NB4 (cell line): ENCODE results near the gene RAB5B.

ENCODE experiments used
- DNase-seq: peaks from one replicate; pipeline ENCODE4 v3.0.0; 2010; ENCODE audit warnings: low read depth
- H3K4me3 ChIP-seq: one replicate; pipeline ENCODE4 v1.5.1; 2011; ENCODE audit warnings: mild to moderate bottlenecking, low read depth, low read length, moderate library complexity
- CTCF ChIP-seq: IDR thresholded peaks from one replicate; pipeline ENCODE4 v1.5.1; 2012; ENCODE audit warnings: low read depth, low read length
- MAX ChIP-seq: IDR thresholded peaks from 2 replicates; pipeline ENCODE4 v1.6.1; 2011; ENCODE audit warnings: low read depth, low read length
- MYC ChIP-seq: IDR thresholded peaks from 2 replicates; pipeline ENCODE4 v1.6.1; 2011; ENCODE audit warnings: low read depth, low read length
- POLR2A ChIP-seq: IDR thresholded peaks from 2 replicates; pipeline ENCODE4 v1.6.1; 2011; ENCODE audit warnings: mild to moderate bottlenecking; ENCODE audit not compliant: insufficient read length; ENCODE audit errors: extremely low read depth

The RAB5B gene

GRCh38 chr12:55973599-55974307 is at the start of gene RAB5B:
Gene RAB5B (plus strand): TSS chr12:55974078. CDS start chr12:55986961, 12,883 bp downstream.
- DNase-seq: peak; percentile 100
- H3K4me3 ChIP-seq: peak within 1 kb of the TSS; percentile 96
- TF ChIP-seq POLR2A (peak; percentile 86), MAX (0 out of 2 replicates have a peak, but pooled peaks have one; percentile 34), MYC (no peak; the same call in 1 of the 2 replicates)

GRCh38 chr12:55925371-55925770 is 48.5 kb upstream of the RAB5B start:
- no peak for DNase-seq
- H3K4me3 ChIP-seq: peak overlapping the region; percentile 96

GRCh38 chr12:55925870-55926737 is 47.8 kb upstream of the RAB5B start:
- peak overlapping the region; percentile 96 for H3K4me3 ChIP-seq
- no peak for DNase-seq

More at GRCh38 chr12:55925371-55925770, 48.5 kb upstream of the RAB5B start:
- TF ChIP-seq POLR2A: no peak
- TF ChIP-seq CTCF: no peak
- TF ChIP-seq MAX: no peak
- no peak for TF ChIP-seq MYC

GRCh38 chr12:55926738-55927587 is 46.9 kb upstream of the RAB5B start:
- TF ChIP-seq CTCF (peak; percentile 63), MAX (peak; percentile 64), POLR2A (peak; percentile 49), MYC (peak; percentile 23; the same call in 1 of the 2 replicates)
- H3K4me3 ChIP-seq: peak overlapping the region; percentile 96
- peak; percentile 98 for DNase-seq

More at GRCh38 chr12:55925870-55926737, 47.8 kb upstream of the RAB5B start:
- TF ChIP-seq MAX: no peak
- TF ChIP-seq CTCF: no peak
- no peak for TF ChIP-seq POLR2A
- TF ChIP-seq MYC: no peak

- DNase-seq: peak; percentile 98
- TF ChIP-seq POLR2A: peak; percentile 85
- TF ChIP-seq MYC: peak; percentile 67; the same call in 1 of the 2 replicates
- no peak for TF ChIP-seq MAX
- TF ChIP-seq CTCF: no peak
- peak within 1 kb of the TSS; percentile 96 for H3K4me3 ChIP-seq
Observed at GRCh38 chr12:55927588-55928502, 46.0 kb upstream of the RAB5B start, which contains the start of gene PYM1. Gene PYM1 (minus strand): TSS chr12:55927894. CDS start chr12:55927761, 133 bp downstream.
